GM23338 (cell line): ENCODE data around the gene BRSK1.

Source experiments
- CREB1 ChIP-seq: fragments of 250-450 bp; sonication (Bioruptor Pico); IDR thresholded peaks from 2 replicates; pipeline ENCODE4 v1.5.0; 2020; ENCODE audit warnings: low read depth, mild to moderate bottlenecking, moderate library complexity
- CTCF ChIP-seq, 2 experiments: fragments of 200-600 bp in 1 of 2; sonication (generic) in 1 of 2; conservative IDR thresholded peaks; 2 replicates each; pipeline versions ENCODE4 v1.5.1 to v1.6.1; 2016 to 2017; ENCODE audit warnings: antibody characterized with exemption in 2 of 2, low read depth in 2 of 2, mild to moderate bottlenecking in 2 of 2, moderate library complexity in 1 of 2
- EZH2 ChIP-seq: fragments of 200-600 bp; sonication (generic); IDR thresholded peaks from one replicate; pipeline ENCODE4 v1.8.0; 2017; ENCODE audit warnings: antibody characterized with exemption, mild to moderate bottlenecking, low read depth; ENCODE audit not compliant: unreplicated experiment
- EZH2phosphoT487 ChIP-seq: fragments of 200-600 bp; sonication (generic); IDR thresholded peaks from one replicate; pipeline ENCODE4 v1.8.1; 2018; ENCODE audit warnings: antibody characterized with exemption; ENCODE audit not compliant: unreplicated experiment
- JUNB ChIP-seq: IDR thresholded peaks from one replicate; pipeline ENCODE4 v1.6.1; 2016; ENCODE audit warnings: antibody characterized with exemption; ENCODE audit not compliant: unreplicated experiment
- POLR2AphosphoS5 ChIP-seq: IDR thresholded peaks from 2 replicates; pipeline ENCODE4 v1.6.1; 2016; ENCODE audit warnings: antibody characterized with exemption, low read depth
- REST ChIP-seq: IDR thresholded peaks from one replicate; pipeline ENCODE4 v1.6.1; 2018; ENCODE audit warnings: antibody characterized with exemption; ENCODE audit not compliant: unreplicated experiment
- STAT1 ChIP-seq: IDR thresholded peaks from one replicate; pipeline ENCODE4 v1.6.1; 2016; ENCODE audit warnings: antibody characterized with exemption; ENCODE audit not compliant: unreplicated experiment
- ZNF331 ChIP-seq: fragments of 250-450 bp; sonication (Bioruptor Pico); IDR thresholded peaks from 2 replicates; pipeline ENCODE4 v1.5.0; 2020; ENCODE audit warnings: low read depth, mild to moderate bottlenecking, moderate library complexity

DNA sequence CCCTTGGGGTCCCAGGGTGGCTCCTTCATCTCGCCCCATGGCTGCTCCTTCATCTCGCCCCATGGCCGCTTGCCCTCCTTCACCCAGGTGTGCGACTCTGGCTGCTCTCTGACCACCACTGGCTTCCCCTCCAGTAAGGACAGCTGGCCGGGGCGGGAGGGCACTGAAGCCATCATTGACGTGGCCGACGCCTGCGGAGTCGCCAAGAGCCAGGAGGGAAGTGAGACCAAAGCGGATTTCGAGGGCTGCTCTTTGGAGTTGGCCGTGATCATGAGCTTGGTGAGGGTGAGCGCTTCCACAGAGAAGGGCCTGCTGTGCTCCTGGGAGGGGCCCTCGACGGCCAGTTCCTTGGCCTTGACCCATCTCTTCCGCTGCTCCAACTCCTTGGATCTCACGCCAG is 74.7 kb downstream of the BRSK1 start:
- TF ChIP-seq CTCF (conservative IDR thresholded peaks at IDR 0.05; ENCODE audit: low read depth in 2 of 2): no peak
- TF ChIP-seq POLR2AphosphoS5: no peak
- no peak for TF ChIP-seq REST
- TF ChIP-seq ZNF331 (CRISPR knock-in tag): no peak
- no peak for TF ChIP-seq EZH2
- no peak for TF ChIP-seq EZH2phosphoT487
- no peak for TF ChIP-seq STAT1
- TF ChIP-seq CREB1: no peak
- no peak for TF ChIP-seq JUNB
